ENCODE results near the gene TLX1.

DNA sequence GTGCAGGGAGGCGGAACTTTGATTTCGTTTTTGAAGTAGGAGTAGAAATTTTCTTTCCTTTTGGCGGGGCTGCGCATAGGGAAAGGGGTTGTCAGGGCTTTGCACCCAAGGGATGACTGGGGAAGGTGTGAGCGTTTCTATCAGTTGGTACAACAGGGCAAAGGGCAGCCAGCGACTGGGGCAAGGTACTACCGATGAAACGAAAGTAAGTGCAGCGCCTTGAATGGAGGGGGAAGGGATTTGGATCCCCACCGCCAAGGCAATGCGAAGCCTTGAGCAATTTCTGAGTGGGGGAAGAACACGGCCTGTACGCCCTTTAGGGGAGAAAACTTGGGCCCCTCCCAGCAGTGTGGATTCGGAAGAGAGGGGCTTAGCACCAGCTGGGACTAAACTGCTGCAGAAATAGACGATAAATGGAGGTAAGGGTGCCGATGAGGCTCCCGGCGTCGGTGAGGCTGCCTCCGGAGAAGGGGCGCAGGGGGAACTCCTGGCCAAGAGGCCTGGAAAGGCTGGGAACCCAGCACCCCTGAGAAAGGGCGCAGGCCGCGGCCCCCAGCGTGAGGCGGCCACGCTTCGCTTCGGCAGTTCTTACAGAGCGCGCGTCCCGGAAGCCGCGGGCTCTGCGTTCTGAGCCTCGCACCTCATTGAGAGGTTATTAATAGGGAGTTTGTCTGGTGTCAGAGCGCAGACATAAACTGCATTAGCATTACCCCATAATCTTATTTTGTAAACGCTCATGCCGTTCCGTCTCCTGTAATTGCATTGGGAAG lies 10.0 kb upstream of the TLX1 start:
- TF ChIP-seq, protein P1, sequence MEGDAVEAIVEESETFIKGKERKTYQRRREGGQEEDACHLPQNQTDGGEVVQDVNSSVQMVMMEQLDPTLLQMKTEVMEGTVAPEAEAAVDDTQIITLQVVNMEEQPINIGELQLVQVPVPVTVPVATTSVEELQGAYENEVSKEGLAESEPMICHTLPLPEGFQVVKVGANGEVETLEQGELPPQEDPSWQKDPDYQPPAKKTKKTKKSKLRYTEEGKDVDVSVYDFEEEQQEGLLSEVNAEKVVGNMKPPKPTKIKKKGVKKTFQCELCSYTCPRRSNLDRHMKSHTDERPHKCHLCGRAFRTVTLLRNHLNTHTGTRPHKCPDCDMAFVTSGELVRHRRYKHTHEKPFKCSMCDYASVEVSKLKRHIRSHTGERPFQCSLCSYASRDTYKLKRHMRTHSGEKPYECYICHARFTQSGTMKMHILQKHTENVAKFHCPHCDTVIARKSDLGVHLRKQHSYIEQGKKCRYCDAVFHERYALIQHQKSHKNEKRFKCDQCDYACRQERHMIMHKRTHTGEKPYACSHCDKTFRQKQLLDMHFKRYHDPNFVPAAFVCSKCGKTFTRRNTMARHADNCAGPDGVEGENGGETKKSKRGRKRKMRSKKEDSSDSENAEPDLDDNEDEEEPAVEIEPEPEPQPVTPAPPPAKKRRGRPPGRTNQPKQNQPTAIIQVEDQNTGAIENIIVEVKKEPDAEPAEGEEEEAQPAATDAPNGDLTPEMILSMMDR (IDR thresholded peaks at IDR 0.05; ENCODE audit: low read depth, low read length, missing input control), result no peak
- TF ChIP-seq, protein P2, sequence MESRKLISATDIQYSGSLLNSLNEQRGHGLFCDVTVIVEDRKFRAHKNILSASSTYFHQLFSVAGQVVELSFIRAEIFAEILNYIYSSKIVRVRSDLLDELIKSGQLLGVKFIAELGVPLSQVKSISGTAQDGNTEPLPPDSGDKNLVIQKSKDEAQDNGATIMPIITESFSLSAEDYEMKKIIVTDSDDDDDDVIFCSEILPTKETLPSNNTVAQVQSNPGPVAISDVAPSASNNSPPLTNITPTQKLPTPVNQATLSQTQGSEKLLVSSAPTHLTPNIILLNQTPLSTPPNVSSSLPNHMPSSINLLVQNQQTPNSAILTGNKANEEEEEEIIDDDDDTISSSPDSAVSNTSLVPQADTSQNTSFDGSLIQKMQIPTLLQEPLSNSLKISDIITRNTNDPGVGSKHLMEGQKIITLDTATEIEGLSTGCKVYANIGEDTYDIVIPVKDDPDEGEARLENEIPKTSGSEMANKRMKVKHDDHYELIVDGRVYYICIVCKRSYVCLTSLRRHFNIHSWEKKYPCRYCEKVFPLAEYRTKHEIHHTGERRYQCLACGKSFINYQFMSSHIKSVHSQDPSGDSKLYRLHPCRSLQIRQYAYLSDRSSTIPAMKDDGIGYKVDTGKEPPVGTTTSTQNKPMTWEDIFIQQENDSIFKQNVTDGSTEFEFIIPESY (IDR thresholded peaks at IDR 0.05), result no peak
- TF ChIP-seq TAF1 (conservative IDR thresholded peaks at IDR 0.05) (no peak), EGR1 (IDR thresholded peaks at IDR 0.05; ENCODE audit: low read depth in 2 of 2) (no peak), SP1 (IDR thresholded peaks at IDR 0.05) (peak; percentile 92)
